ENCODE results near the gene RAB7B. TPM values are rescaled to one million over a fixed set of nuclear protein-coding genes. Genes with fewer than 3 reads are reported as not detected.

Gene RAB7B
- total and polyA plus RNA-seq, 2 of the 13 experiments (the other 11 are each of a cell fraction or from before 2014, with no cell fraction given): 0.05 to 0.46 TPM

DNA sequence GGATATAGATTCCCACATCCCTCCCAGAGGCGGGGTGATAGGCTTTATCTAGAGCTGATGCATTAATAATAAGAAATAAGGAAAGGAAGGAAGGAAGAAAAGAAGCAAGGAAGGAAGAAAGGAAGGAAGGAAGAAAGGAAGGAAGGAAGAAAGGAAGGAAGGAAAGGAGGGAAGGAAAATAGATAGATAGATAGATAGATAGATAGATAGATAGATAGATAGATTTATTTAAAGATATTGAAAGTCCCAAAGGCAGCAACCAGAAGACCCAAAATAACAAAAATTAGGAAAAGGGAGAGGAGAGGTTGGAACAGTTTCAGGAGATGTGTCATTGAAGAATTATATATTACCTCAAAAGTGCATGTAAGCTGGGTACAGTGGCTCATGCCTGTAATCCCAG lies 47.7 kb downstream of the RAB7B start:
- Histone ChIP-seq H3K27me3 (ENCODE audit: control insufficient read depth in 1 of 2, insufficient read depth in 2 of 2, low read length in 2 of 2) (peaks cover 1 to 35% of the 10 kb centered on the region in 2 experiments; a peak in 3 of 5 replicates), H3K4me3 (replicated peaks in 1 of 3; ENCODE audit: insufficient read depth in 1 of 3, low read depth in 2 of 3, low read length in 3 of 3) (no peak overlapping the region), H3K36me3 (replicated peaks in 1 of 2; ENCODE audit: control insufficient read depth in 1 of 2, insufficient read depth in 2 of 2, low read length in 2 of 2) (no peaks in the 10 kb centered on the region), H4K20me1 (ENCODE audit: insufficient read depth, low read length) (no peaks in the 10 kb centered on the region), H3K4me1 (ENCODE audit: insufficient read depth, low read length) (no peaks in the 10 kb centered on the region), H3K27ac (ENCODE audit: extremely low read length, insufficient read depth, low read length) (no peak overlapping the region), H3K4me2 (ENCODE audit: low read depth, low read length) (no peak overlapping the region), H3K79me2 (ENCODE audit: insufficient read depth, low read length) (no peaks in the 10 kb centered on the region), H3K9ac (ENCODE audit: insufficient read depth, low read depth, low read length) (no peak overlapping the region), H2AFZ (ENCODE audit: low read length) (no peak overlapping the region), H3K9me3 (ENCODE audit: low read length) (no peaks in the 10 kb centered on the region)
- DNase-seq (ENCODE audit: low spot score) (no peak), FAIRE-seq (no peak), ATAC-seq (no peak)
- WGBS (ENCODE audit: low lambda C conversion rate): 0% methylated on average over 1 of the region's 1 CpG
- ChIA-PET POLR2A (no interaction called here), CTCF (ENCODE audit: low intra/inter-chr PET ratio, low total read pairs) (no interaction called here)
- in situ Hi-C loops (cut with HindIII; ENCODE audit: extremely low pct_ligation_motif_present, low pct_unique_long_range_greater_than_20kb) (no loop called here), intact Hi-C loops (cut with micrococcal nuclease; ENCODE audit: unreplicated experiment) (loop anchor here (2.0 kb wide), 1 partner anchor 23 kb away; no protein-coding TSS in a partner anchor)
- TF ChIP-seq ZBTB21 (CRISPR knock-in tag; IDR thresholded peaks at IDR 0.05) (no peak), ZNF543 (CRISPR knock-in tag; IDR thresholded peaks at IDR 0.05) (no peak)
- no TSS peak for BruUV-seq (replicated peaks)

- H3K4me2 ChIP-seq (ENCODE audit: low read depth, low read length): no peak overlapping the region
- TF ChIP-seq MYC (CRISPR knock-in tag; IDR thresholded peaks at IDR 0.05; ENCODE audit: borderline replicate concordance) (no peak), FOXP1 (IDR thresholded peaks at IDR 0.05) (no peak), FOXP1 (CRISPR knock-in tag; IDR thresholded peaks at IDR 0.05) (0 out of 2 replicates have a peak, but pooled peaks have one; percentile 12)
- H3K27ac ChIP-seq (ENCODE audit: extremely low read length, insufficient read depth, low read length): no peak overlapping the region
- H4K20me1 ChIP-seq (ENCODE audit: insufficient read depth, low read length): no peaks in the 10 kb centered on the region
- DNase-seq (ENCODE audit: low spot score) (no peak), ATAC-seq (no peak), FAIRE-seq (no peak)
- intact Hi-C loops (cut with micrococcal nuclease; ENCODE audit: unreplicated experiment): loop anchor here (2.0 kb wide), 1 partner anchor 22 kb away; no protein-coding TSS in a partner anchor
- no peaks in the 10 kb centered on the region for H3K36me3 ChIP-seq (replicated peaks in 1 of 2; ENCODE audit: control insufficient read depth in 1 of 2, insufficient read depth in 2 of 2, low read length in 2 of 2)
- CTCF ChIA-PET (ENCODE audit: low intra/inter-chr PET ratio, low total read pairs): no interaction called here
- H3K9ac ChIP-seq (ENCODE audit: insufficient read depth, low read depth, low read length): no peak overlapping the region
- peaks cover 1 to 40% of the 10 kb centered on the region in 2 experiments; a peak in 3 of 5 replicates for H3K27me3 ChIP-seq (ENCODE audit: control insufficient read depth in 1 of 2, insufficient read depth in 2 of 2, low read length in 2 of 2)
- POLR2A ChIA-PET: no interaction called here
- WGBS (ENCODE audit: low lambda C conversion rate): 17% methylated on average over 11 of the region's 11 CpGs
- no peaks in the 10 kb centered on the region for H3K9me3 ChIP-seq (ENCODE audit: low read length)
- in situ Hi-C loops (cut with HindIII; ENCODE audit: extremely low pct_ligation_motif_present, low pct_unique_long_range_greater_than_20kb): no loop called here
- H3K4me1 ChIP-seq (ENCODE audit: insufficient read depth, low read length): no peaks in the 10 kb centered on the region
- H2AFZ ChIP-seq (ENCODE audit: low read length): no peak overlapping the region
- no peak overlapping the region for H3K4me3 ChIP-seq (replicated peaks in 1 of 3; ENCODE audit: insufficient read depth in 1 of 3, low read depth in 2 of 3, low read length in 3 of 3)
- H3K79me2 ChIP-seq (ENCODE audit: insufficient read depth, low read length): no peaks in the 10 kb centered on the region
- BruUV-seq (replicated peaks): no TSS peak
Measured at GRCh38 chr1:205954819-205955404, 48.3 kb downstream of the RAB7B start.
